Large intestine (tissue), 12 donors: ENCODE measurements around the gene ANKRD34C. TPM values are rescaled to one million over a fixed set of nuclear protein-coding genes. Genes with fewer than 3 reads are reported as not detected.

Experiments
- DNase-seq, 2 donors: peaks; one replicate each; pipeline versions ENCODE4 v3.0.0 to v3.0.0-alpha.2; 2013
- H3K27ac ChIP-seq: one replicate; pipeline ENCODE4 v1.5.1; 2013; ENCODE audit warnings: low read length
- H3K27me3 ChIP-seq: 2 replicates; pipeline ENCODE4 v1.6.1; 2013; ENCODE audit warnings: low read length; ENCODE audit not compliant: control insufficient read depth, insufficient read depth
- H3K36me3 ChIP-seq: 2 replicates; pipeline ENCODE4 v1.6.1; 2013; ENCODE audit warnings: low read length; ENCODE audit not compliant: control insufficient read depth, insufficient read depth
- H3K4me1 ChIP-seq: one replicate; pipeline ENCODE4 v1.6.1; 2013; ENCODE audit warnings: low read length; ENCODE audit not compliant: control insufficient read depth, insufficient read depth
- H3K4me3 ChIP-seq: one replicate; pipeline ENCODE4 v1.5.1; 2013; ENCODE audit warnings: low read length
- H3K9me3 ChIP-seq: one replicate; pipeline ENCODE4 v1.6.1; 2013; ENCODE audit warnings: mild to moderate bottlenecking, low read depth, low read length, moderate library complexity; ENCODE audit not compliant: control insufficient read depth
- WGBS: methylation state at CpG from one replicate; pipeline ENCODE4 v1.1.5; 2013; ENCODE audit warnings: low lambda C conversion rate; ENCODE audit not compliant: insufficient coverage; 5-methylcytosine and 5-hydroxymethylcytosine counted together
- long read RNA-seq, 11 donors: transcript quantifications; one replicate each; lab custom pipeline, GENCODE V29; 2026
- polyA plus RNA-seq: library from polyadenylated mRNA; unstranded; fragments of 120-200 nt; gene quantifications from one replicate; pipeline ENCODE4 v1.2.1, GENCODE V29; 2013

Gene ANKRD34C
- polyA plus RNA-seq, result not detected
- long read RNA-seq, donor 1, result 0 reads
- long read RNA-seq, donor 2, result 0 reads
- long read RNA-seq, donor 3, result 0 reads
- long read RNA-seq, donor 4, result 0 reads
- long read RNA-seq, donor 5, result 0 reads
- long read RNA-seq, donor 6, result 0 reads
- long read RNA-seq, donor 7, result 0 reads
- long read RNA-seq, donor 8, result 0 reads
- long read RNA-seq, donor 9, result 0 reads
- long read RNA-seq, donor 10, result 0 reads
- long read RNA-seq, donor 11, result 0 reads

- Histone ChIP-seq H3K4me1 (no peaks in the 10 kb centered on the region), H3K36me3 (no peaks in the 10 kb centered on the region), H3K27me3 (peaks cover 36% of the 10 kb centered on the region), H3K4me3 (no peak within 1 kb of the TSS), H3K27ac (no peak within 1 kb of the TSS), H3K9me3 (peaks cover 8% of the 10 kb centered on the region)
- no CpG with 5 or more reads among the region's 56 CpGs for WGBS
- no peak for DNase-seq
These were observed at the start of gene ANKRD34C for GRCh38 chr15:79282371-79283251. TSS of gene ANKRD34C (plus strand) at chr15:79282722. CDS start at chr15:79293285, 10,563 bp downstream.

- H3K27me3 ChIP-seq, result no peaks in the 10 kb centered on the region
- H3K36me3 ChIP-seq, result no peaks in the 10 kb centered on the region
- no peak overlapping the region for H3K4me3 ChIP-seq
- no peaks in the 10 kb centered on the region for H3K4me1 ChIP-seq
- H3K9me3 ChIP-seq, result no peaks in the 10 kb centered on the region
- WGBS, result 80% methylated on average over 2 of the region's 6 CpGs
- DNase-seq, result no peak
- no peak overlapping the region for H3K27ac ChIP-seq
These were observed 49.3 kb upstream of the ANKRD34C start for GRCh38 chr15:79233236-79233635.

GRCh38 chr15:79240036-79240435 is 42.5 kb upstream of the ANKRD34C start:
- no peaks in the 10 kb centered on the region for H3K36me3 ChIP-seq
- DNase-seq, result no peak
- no peaks in the 10 kb centered on the region for H3K9me3 ChIP-seq
- H3K4me1 ChIP-seq, result no peaks in the 10 kb centered on the region
- no peak overlapping the region for H3K4me3 ChIP-seq
- H3K27ac ChIP-seq, result no peak overlapping the region
- no CpG with 5 or more reads among the region's 3 CpGs for WGBS
- peaks cover 3% of the 10 kb centered on the region for H3K27me3 ChIP-seq

- no peak for DNase-seq
- Histone ChIP-seq H3K27ac (no peak overlapping the region), H3K4me3 (no peak overlapping the region), H3K4me1 (no peaks in the 10 kb centered on the region), H3K27me3 (peaks cover 3% of the 10 kb centered on the region), H3K36me3 (no peaks in the 10 kb centered on the region), H3K9me3 (no peaks in the 10 kb centered on the region)
- no CpG with 5 or more reads among the region's 11 CpGs for WGBS
These were observed 38.8 kb upstream of the ANKRD34C start for GRCh38 chr15:79243723-79244122.

GRCh38 chr15:79244876-79245275 is 37.6 kb upstream of the ANKRD34C start:
- no peaks in the 10 kb centered on the region for H3K4me1 ChIP-seq
- H3K4me3 ChIP-seq, result no peak overlapping the region
- H3K27me3 ChIP-seq, result peaks cover 3% of the 10 kb centered on the region
- H3K27ac ChIP-seq, result no peak overlapping the region
- WGBS, result no CpG with 5 or more reads among the region's 5 CpGs
- no peaks in the 10 kb centered on the region for H3K9me3 ChIP-seq
- H3K36me3 ChIP-seq, result no peaks in the 10 kb centered on the region
- no peak for DNase-seq

- Histone ChIP-seq H3K27me3 (no peaks in the 10 kb centered on the region), H3K9me3 (no peaks in the 10 kb centered on the region), H3K36me3 (no peaks in the 10 kb centered on the region), H3K4me3 (no peak overlapping the region), H3K4me1 (no peaks in the 10 kb centered on the region), H3K27ac (no peak overlapping the region)
- WGBS, result no CpG with 5 or more reads among the region's 2 CpGs
- DNase-seq, result no peak
These were observed 34.3 kb upstream of the ANKRD34C start for GRCh38 chr15:79248183-79248582.

GRCh38 chr15:79257454-79257853 is 25.1 kb upstream of the ANKRD34C start:
- Histone ChIP-seq H3K4me3 (no peak overlapping the region), H3K9me3 (no peaks in the 10 kb centered on the region), H3K27me3 (no peaks in the 10 kb centered on the region), H3K27ac (no peak overlapping the region), H3K4me1 (no peaks in the 10 kb centered on the region), H3K36me3 (no peaks in the 10 kb centered on the region)
- WGBS, result 100% methylated on average over 3 of the region's 8 CpGs
- no peak for DNase-seq

GRCh38 chr15:79261836-79262235 is 20.7 kb upstream of the ANKRD34C start:
- H3K36me3 ChIP-seq, result no peaks in the 10 kb centered on the region
- no peak overlapping the region for H3K27ac ChIP-seq
- no peak for DNase-seq
- H3K27me3 ChIP-seq, result peaks cover 7% of the 10 kb centered on the region
- no peaks in the 10 kb centered on the region for H3K9me3 ChIP-seq
- H3K4me3 ChIP-seq, result no peak overlapping the region
- H3K4me1 ChIP-seq, result no peaks in the 10 kb centered on the region
- WGBS, result 100% methylated on average over 1 of the region's 1 CpG

GRCh38 chr15:79265167-79265566 is 17.4 kb upstream of the ANKRD34C start:
- no peak overlapping the region for H3K4me3 ChIP-seq
- H3K4me1 ChIP-seq, result no peaks in the 10 kb centered on the region
- no peak for DNase-seq
- peaks cover 7% of the 10 kb centered on the region for H3K27me3 ChIP-seq
- no peaks in the 10 kb centered on the region for H3K9me3 ChIP-seq
- no peak overlapping the region for H3K27ac ChIP-seq
- no peaks in the 10 kb centered on the region for H3K36me3 ChIP-seq
- no CpG with 5 or more reads among the region's 4 CpGs for whole genome bisulfite sequencing

GRCh38 chr15:79265987-79266579 is 16.4 kb upstream of the ANKRD34C start:
- Histone ChIP-seq H3K36me3 (no peaks in the 10 kb centered on the region), H3K9me3 (no peaks in the 10 kb centered on the region), H3K4me1 (no peaks in the 10 kb centered on the region), H3K27ac (no peak overlapping the region), H3K27me3 (peaks cover 7% of the 10 kb centered on the region), H3K4me3 (no peak overlapping the region)
- DNase-seq, result no peak
- WGBS, result 60% methylated on average over 1 of the region's 3 CpGs
